ENCODE results near the gene CHCHD5.

Gene CHCHD5

DNA sequence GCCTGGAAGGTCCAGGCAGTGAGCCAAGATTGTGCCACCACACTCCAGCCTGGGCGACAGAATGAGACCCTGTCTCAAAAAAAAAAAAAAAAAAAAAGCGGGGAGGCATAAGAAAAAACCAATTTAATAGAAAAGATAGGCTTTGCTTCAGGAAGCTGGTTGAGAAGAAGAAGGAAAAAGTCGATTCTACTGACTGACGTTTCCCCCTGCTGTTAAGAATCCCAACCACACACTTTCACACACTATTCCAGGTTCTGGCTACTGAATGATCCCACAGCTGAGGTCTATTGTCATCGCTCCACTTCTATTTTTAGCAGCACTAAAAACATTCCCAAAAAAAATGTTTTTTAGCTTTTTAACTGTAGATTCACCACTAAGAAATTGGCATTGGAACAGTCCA, 6.7 kb upstream of the CHCHD5 start:
- Mint-ChIP-seq H3K36me3 (ENCODE audit: low read depth) (peaks cover 28% of the 10 kb centered on the region), H3K9me3 (no peaks in the 10 kb centered on the region)

DNA sequence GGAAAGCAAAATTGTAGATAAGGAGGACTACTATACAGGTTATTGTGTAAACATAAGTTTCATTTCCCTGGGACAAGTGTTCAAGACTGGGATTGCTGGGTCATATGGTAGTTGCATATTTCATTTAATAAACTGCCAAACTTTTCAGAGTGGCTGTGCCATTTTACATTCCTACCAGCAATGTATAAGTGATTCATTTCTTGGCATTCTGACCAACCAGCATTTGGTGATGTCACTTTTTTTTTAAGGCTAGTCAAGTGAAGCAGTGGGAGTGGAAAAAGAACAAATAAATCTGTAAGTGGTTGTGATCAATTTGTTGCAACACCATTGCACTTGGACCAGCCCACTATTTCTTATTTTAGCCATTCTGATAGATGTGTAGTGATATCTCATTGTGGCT, 5.2 kb upstream of the CHCHD5 start:
- Mint-ChIP-seq H3K27ac (no peak overlapping the region), H3K27me3 (ENCODE audit: low read depth) (no peaks in the 10 kb centered on the region), H3K4me1 (ENCODE audit: low read depth) (peaks cover 15% of the 10 kb centered on the region), H3K9me3 (no peaks in the 10 kb centered on the region), H3K36me3 (ENCODE audit: low read depth) (peaks cover 25% of the 10 kb centered on the region), H3K4me3 (no peak overlapping the region)
- no peak for DNase-seq (ENCODE audit: low spot score)

More for the DNA sequence above, 6.7 kb upstream of the CHCHD5 start:
- Mint-ChIP-seq H3K27me3 (ENCODE audit: low read depth) (no peaks in the 10 kb centered on the region), H3K27ac (no peak overlapping the region), H3K4me1 (ENCODE audit: low read depth) (peaks cover 5% of the 10 kb centered on the region), H3K4me3 (no peak overlapping the region)
- DNase-seq (ENCODE audit: low spot score): no peak

- Mint-ChIP-seq H3K4me3 (no peak overlapping the region), H3K36me3 (ENCODE audit: low read depth) (peaks cover 24% of the 10 kb centered on the region), H3K9me3 (no peaks in the 10 kb centered on the region), H3K27me3 (ENCODE audit: low read depth) (no peaks in the 10 kb centered on the region), H3K27ac (no peak overlapping the region), H3K4me1 (ENCODE audit: low read depth) (peaks cover 18% of the 10 kb centered on the region)
- DNase-seq (ENCODE audit: low spot score): no peak
Observed at GRCh38 chr2:112580084-112580483, 4.3 kb upstream of the CHCHD5 start.

DNA sequence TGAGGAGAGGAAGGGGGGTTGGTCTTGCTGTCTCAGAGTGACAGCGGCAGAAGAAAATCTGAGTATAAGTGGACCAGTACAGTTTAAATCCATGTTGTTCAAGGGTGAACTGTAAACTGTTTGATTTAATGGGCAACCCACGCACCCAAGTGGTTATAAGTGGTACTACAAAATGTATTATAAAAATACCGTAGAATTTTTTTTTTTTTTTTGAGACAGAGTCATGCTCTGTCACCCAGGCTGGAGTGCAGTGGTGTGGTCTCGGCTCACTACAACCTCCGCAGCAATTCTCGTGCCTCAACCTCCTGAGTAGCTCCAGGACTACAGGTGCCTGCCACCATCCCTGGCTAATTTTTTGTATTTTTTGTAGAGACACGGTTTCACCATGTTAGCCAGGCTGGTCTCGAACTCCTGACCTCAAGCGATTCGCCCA, 2.1 kb upstream of the CHCHD5 start:
- peak overlapping the region; percentile 63 for H3K27ac Mint-ChIP-seq
- H3K9me3 Mint-ChIP-seq: no peaks in the 10 kb centered on the region
- H3K4me1 Mint-ChIP-seq (ENCODE audit: low read depth): peaks cover 31% of the 10 kb centered on the region
- H3K36me3 Mint-ChIP-seq (ENCODE audit: low read depth): peaks cover 14% of the 10 kb centered on the region
- H3K27me3 Mint-ChIP-seq (ENCODE audit: low read depth): no peaks in the 10 kb centered on the region
- no peak overlapping the region for H3K4me3 Mint-ChIP-seq
- DNase-seq (ENCODE audit: low spot score): peak; percentile 33

DNA sequence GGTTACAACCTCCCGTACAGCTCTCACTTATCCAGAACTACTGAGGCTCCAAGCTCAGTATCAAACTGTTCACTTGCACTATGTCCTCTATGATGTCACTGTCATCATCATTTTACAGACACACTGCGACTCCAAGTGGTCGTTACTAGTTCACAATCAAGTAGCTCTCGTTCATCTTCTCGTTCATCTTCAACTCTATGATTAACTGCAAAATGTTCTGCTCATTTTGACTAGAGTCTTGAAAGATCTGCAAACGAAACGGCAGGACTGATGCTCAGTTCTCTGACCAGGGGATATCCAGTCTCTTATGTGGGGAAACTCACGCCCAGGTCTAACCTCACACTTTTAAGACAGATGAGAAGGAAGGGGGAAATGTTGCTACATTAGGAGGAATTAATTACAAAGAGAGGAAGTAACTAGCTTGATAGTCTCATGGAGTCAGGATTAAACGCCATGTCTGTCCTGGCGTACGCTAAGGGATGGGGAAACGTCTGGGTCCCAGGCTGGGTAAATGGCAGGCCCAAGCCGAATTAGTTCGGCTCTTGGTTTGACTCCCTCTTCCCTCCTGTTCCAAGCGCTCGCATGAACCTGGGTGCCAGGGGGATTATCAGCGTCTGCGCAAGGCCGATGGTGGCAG, 794 bp upstream of the CHCHD5 start:
- H3K4me3 Mint-ChIP-seq: peak overlapping the region; percentile 98
- H3K27me3 Mint-ChIP-seq (ENCODE audit: low read depth): no peaks in the 10 kb centered on the region
- peaks cover 19% of the 10 kb centered on the region for H3K36me3 Mint-ChIP-seq (ENCODE audit: low read depth)
- peak overlapping the region; percentile 100 for H3K27ac Mint-ChIP-seq
- H3K4me1 Mint-ChIP-seq (ENCODE audit: low read depth): peaks cover 34% of the 10 kb centered on the region
- H3K9me3 Mint-ChIP-seq: no peaks in the 10 kb centered on the region
- DNase-seq (ENCODE audit: low spot score): no peak

DNA sequence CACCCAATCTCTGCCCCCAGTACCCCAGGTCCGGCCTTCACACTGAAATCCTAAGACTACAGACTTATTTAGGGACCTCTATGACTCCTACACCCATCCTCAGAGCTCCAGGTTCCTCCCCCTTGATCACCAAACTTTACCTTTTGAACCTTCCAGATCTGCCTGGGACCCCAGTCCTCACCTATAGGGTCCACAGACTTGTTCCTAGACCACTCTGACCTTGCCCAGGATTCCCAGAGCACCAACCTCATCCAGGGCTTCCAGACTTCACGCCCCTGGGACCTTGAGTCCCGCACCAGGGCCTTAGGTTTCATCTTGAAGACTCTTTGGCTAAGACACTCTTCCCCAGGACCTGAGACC, 462 bp downstream of the CHCHD5 start:
- H3K9me3 Mint-ChIP-seq: no peaks in the 10 kb centered on the region
- H3K36me3 Mint-ChIP-seq (ENCODE audit: low read depth): peaks cover 19% of the 10 kb centered on the region
- peaks cover 34% of the 10 kb centered on the region for H3K4me1 Mint-ChIP-seq (ENCODE audit: low read depth)
- peak overlapping the region; percentile 100 for H3K27ac Mint-ChIP-seq
- no peaks in the 10 kb centered on the region for H3K27me3 Mint-ChIP-seq (ENCODE audit: low read depth)
- no peak for DNase-seq (ENCODE audit: low spot score)
- peak overlapping the region; percentile 98 for H3K4me3 Mint-ChIP-seq

GRCh38 chr2:112585400-112585799, 991 bp downstream of the CHCHD5 start:
- no peak for DNase-seq (ENCODE audit: low spot score)
- Mint-ChIP-seq H3K4me1 (ENCODE audit: low read depth) (peaks cover 34% of the 10 kb centered on the region), H3K4me3 (peak overlapping the region; percentile 98), H3K36me3 (ENCODE audit: low read depth) (peaks cover 19% of the 10 kb centered on the region), H3K9me3 (no peaks in the 10 kb centered on the region), H3K27ac (peak overlapping the region; percentile 100), H3K27me3 (ENCODE audit: low read depth) (no peaks in the 10 kb centered on the region)

DNA sequence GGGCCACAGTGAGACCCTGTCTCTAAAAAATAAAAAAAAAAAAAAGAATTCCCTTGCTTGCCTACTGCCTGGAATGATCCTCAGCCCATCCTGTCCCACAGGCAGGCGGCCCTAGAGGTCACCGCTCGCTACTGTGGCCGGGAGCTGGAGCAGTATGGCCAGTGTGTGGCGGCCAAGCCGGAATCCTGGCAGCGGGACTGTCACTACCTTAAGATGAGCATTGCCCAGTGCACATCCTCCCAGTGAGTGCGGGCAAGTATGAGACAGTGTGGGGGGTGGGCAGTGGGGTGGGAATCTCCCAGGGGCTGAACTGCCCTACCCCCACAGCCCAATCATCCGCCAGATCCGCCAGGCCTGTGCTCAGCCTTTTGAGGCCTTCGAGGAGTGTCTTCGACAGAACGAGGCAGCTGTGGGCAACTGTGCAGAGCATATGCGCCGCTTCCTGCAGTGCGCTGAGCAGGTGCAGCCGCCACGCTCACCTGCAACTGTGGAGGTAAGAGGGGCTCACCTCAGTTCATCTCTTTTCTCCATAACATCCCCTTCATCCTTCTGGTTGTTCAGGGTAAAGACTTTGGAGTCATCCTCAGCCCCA, 1.6 kb downstream of the CHCHD5 start:
- no peak for DNase-seq (ENCODE audit: low spot score)
- H3K36me3 Mint-ChIP-seq (ENCODE audit: low read depth): peaks cover 19% of the 10 kb centered on the region
- no peaks in the 10 kb centered on the region for H3K27me3 Mint-ChIP-seq (ENCODE audit: low read depth)
- H3K9me3 Mint-ChIP-seq: no peaks in the 10 kb centered on the region
- H3K4me1 Mint-ChIP-seq (ENCODE audit: low read depth): peaks cover 34% of the 10 kb centered on the region
- H3K27ac Mint-ChIP-seq: peak overlapping the region; percentile 86
- peak overlapping the region; percentile 98 for H3K4me3 Mint-ChIP-seq

DNA sequence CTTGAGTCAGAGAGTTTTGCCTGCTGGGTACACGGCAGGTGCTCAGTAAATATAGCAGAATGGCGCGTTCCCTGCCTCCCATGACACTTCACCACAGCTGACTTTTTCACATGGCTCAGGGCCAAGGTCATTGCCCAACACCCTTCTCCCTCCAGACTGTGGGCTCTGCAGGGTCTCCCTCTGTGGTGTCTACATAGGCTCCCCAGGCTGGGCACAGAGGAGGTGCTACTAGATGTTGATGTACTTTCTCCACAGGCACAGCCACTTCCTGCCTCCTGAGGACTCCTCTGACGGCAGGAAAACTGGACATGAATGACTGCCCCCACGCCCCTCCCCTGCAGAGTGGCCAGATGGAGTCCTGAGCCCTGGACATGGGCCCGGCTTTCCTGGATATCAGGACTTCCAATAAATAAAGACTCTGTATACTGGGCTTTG, 4.2 kb downstream of the CHCHD5 start:
- H3K36me3 Mint-ChIP-seq (ENCODE audit: low read depth): peaks cover 19% of the 10 kb centered on the region
- DNase-seq (ENCODE audit: low spot score): no peak

GRCh38 chr2:112591413-112591812, 7.0 kb downstream of the CHCHD5 start:
- Mint-ChIP-seq H3K36me3 (ENCODE audit: low read depth) (peaks cover 10% of the 10 kb centered on the region), H3K4me3 (no peak overlapping the region), H3K27ac (no peak overlapping the region), H3K4me1 (ENCODE audit: low read depth) (peaks cover 13% of the 10 kb centered on the region), H3K27me3 (ENCODE audit: low read depth) (no peaks in the 10 kb centered on the region), H3K9me3 (no peaks in the 10 kb centered on the region)
- no peak for DNase-seq (ENCODE audit: low spot score)

More for the DNA sequence above, 4.2 kb downstream of the CHCHD5 start:
- Mint-ChIP-seq H3K4me1 (ENCODE audit: low read depth) (peaks cover 23% of the 10 kb centered on the region), H3K27me3 (ENCODE audit: low read depth) (no peaks in the 10 kb centered on the region), H3K4me3 (no peak overlapping the region), H3K9me3 (no peaks in the 10 kb centered on the region), H3K27ac (peak overlapping the region; percentile 5)

GRCh38 chr2:112593736-112594135, 9.3 kb downstream of the CHCHD5 start:
- H3K27me3 Mint-ChIP-seq (ENCODE audit: low read depth): no peaks in the 10 kb centered on the region
- H3K4me3 Mint-ChIP-seq: no peak overlapping the region
- no peak for DNase-seq (ENCODE audit: low spot score)
- no peaks in the 10 kb centered on the region for H3K9me3 Mint-ChIP-seq
- H3K36me3 Mint-ChIP-seq (ENCODE audit: low read depth): peaks cover 2% of the 10 kb centered on the region
- H3K27ac Mint-ChIP-seq: no peak overlapping the region
- H3K4me1 Mint-ChIP-seq (ENCODE audit: low read depth): peaks cover 3% of the 10 kb centered on the region

DNA sequence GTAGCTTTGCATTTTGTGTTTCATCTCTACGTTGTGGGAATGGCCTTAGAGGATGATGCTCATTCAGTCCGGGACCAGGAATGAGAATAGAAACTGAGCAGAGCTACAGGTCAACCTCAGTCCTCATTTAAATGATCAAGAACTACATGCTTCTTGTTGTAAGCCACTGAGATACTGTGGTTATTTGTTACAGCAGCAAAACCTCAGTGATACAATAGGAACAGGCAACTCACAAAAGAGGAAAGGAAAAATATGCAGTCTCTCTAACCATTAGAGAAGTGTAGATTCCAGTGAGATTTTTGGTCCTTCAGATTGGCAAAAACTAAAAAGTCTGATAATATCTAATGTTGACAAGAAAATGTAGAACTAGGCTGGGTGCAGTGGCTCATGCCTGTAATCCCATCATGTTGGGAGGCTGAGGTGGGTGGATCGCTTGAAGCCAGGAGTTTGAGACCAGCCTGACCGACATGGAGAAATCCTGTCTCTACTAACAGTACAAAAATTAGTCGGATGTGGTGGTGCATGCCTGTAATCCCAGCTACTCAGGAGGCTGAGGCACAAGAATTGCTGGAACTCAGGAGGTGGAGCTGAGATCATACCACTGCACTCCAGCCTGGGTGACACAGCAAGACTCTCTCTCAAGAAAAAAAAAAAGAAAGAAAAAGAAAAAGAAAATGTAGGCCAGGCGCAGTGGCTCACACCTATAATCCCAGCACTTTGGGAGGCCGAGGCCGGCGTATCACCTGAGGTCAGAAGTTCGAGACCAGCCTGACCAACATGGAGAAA, 13.3 kb downstream of the CHCHD5 start:
- H3K36me3 Mint-ChIP-seq (ENCODE audit: low read depth): peaks cover 2% of the 10 kb centered on the region
- H3K9me3 Mint-ChIP-seq: no peaks in the 10 kb centered on the region
- peaks cover 11% of the 10 kb centered on the region for H3K4me1 Mint-ChIP-seq (ENCODE audit: low read depth)
- H3K27ac Mint-ChIP-seq: no peak overlapping the region
- no peak overlapping the region for H3K4me3 Mint-ChIP-seq
- no peak for DNase-seq (ENCODE audit: low spot score)
- H3K27me3 Mint-ChIP-seq (ENCODE audit: low read depth): no peaks in the 10 kb centered on the region

GRCh38 chr2:112600634-112601033, 16.2 kb downstream of the CHCHD5 start:
- no peak overlapping the region for H3K27ac Mint-ChIP-seq
- no peaks in the 10 kb centered on the region for H3K27me3 Mint-ChIP-seq (ENCODE audit: low read depth)
- no peaks in the 10 kb centered on the region for H3K9me3 Mint-ChIP-seq
- no peaks in the 10 kb centered on the region for H3K36me3 Mint-ChIP-seq (ENCODE audit: low read depth)
- H3K4me1 Mint-ChIP-seq (ENCODE audit: low read depth): peaks cover 8% of the 10 kb centered on the region
- DNase-seq (ENCODE audit: low spot score): no peak
- H3K4me3 Mint-ChIP-seq: no peak overlapping the region

DNA sequence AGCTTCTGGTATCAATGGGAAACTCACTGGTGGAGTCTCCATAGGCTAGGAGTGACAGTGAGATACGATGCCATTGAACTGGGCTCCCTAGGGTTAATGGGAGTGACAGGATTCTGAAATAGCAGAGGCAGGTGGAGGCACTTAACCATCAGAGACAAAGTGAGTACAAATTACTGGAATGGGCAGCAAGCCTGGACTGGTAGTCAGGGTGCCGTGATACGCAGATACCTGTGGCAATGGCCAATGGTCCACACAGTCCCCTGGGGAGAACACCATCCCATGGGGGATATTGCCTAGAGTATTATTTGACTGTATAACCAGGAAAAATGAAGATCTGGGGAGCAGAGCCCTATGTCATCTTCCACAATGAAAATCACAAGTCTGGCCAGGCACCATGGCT, 17.3 kb downstream of the CHCHD5 start:
- Mint-ChIP-seq H3K4me3 (no peak overlapping the region), H3K27ac (no peak overlapping the region), H3K36me3 (ENCODE audit: low read depth) (no peaks in the 10 kb centered on the region), H3K27me3 (ENCODE audit: low read depth) (no peaks in the 10 kb centered on the region), H3K4me1 (ENCODE audit: low read depth) (peaks cover 8% of the 10 kb centered on the region), H3K9me3 (no peaks in the 10 kb centered on the region)
- DNase-seq (ENCODE audit: low spot score): no peak

Data from T-helper 2 cell treated with Interferon-gamma antibody and Interleukin-4, amounts not matched to agents 5 μg/mL and 100 μg/mL, for 36 hours (primary cell).